ENCODE measurements around the gene ATP10D. TPM values are rescaled to one million over a fixed set of nuclear protein-coding genes. Genes with fewer than 3 reads are reported as not detected.

ATP10D gene
- total RNA-seq, 4 donors from 2014 or later: 35.3 to 55.6 (median 43.8) TPM

DNA sequence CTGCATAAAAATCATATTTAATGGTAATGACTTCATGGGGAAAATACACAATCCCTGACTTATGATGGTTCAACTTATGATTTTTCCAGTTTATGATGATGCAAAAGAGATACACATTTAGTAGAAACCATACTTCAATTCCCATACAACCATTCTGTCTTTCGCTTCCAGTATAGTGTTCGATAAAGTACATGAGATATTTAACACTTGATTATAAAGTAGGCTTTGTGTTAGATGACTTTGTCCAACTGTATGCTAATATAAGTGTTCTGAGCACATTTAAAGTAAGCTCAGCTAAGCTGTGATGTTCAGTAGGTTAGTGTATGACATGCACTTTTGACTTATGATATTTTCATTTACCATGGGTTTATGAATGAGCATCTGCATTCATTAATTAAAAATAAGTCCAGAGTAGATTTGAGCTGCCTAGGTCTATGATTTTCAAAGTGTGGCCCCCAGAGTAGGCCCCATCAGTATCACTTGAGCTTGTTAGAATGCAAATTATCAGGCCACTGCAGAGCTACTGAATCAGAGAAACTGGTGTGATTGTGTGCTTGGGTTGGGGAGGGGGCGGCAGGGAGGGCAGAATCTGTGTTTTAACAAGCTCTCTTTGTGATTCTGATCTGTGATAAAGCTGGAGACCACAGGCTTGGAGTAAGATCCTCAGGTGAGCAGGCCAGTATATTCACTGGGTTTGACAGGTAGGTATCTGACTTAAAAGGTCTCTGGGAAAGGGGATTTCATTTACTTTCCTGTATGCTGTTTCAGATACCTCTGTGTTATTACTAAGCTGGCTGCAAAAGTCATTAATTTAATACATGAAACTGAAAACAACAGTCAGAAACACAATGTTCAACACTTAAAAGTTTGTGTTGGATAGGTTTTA, 8.4 kb downstream of the ATP10D start:
- no peaks in the 10 kb centered on the region for H3K36me3 ChIP-seq
- H3K9me3 ChIP-seq: no peaks in the 10 kb centered on the region
- no peaks in the 10 kb centered on the region for H3K27me3 ChIP-seq
- H3K4me1 ChIP-seq: peaks cover 12 to 23% of the 10 kb centered on the region in 2 donors
- peak overlapping the region in 2 of 3 donors; percentile 27 to 66 for H3K27ac ChIP-seq
- TF ChIP-seq, protein P1, sequence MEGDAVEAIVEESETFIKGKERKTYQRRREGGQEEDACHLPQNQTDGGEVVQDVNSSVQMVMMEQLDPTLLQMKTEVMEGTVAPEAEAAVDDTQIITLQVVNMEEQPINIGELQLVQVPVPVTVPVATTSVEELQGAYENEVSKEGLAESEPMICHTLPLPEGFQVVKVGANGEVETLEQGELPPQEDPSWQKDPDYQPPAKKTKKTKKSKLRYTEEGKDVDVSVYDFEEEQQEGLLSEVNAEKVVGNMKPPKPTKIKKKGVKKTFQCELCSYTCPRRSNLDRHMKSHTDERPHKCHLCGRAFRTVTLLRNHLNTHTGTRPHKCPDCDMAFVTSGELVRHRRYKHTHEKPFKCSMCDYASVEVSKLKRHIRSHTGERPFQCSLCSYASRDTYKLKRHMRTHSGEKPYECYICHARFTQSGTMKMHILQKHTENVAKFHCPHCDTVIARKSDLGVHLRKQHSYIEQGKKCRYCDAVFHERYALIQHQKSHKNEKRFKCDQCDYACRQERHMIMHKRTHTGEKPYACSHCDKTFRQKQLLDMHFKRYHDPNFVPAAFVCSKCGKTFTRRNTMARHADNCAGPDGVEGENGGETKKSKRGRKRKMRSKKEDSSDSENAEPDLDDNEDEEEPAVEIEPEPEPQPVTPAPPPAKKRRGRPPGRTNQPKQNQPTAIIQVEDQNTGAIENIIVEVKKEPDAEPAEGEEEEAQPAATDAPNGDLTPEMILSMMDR (IDR thresholded peaks at IDR 0.05): no peak
- no peak for TF ChIP-seq POLR2A (IDR thresholded peaks at IDR 0.05)
- DNase-seq: no peak
- WGBS, 2 donors: 76 to 79% methylated on average over 3 of the region's 3 CpGs
- intact Hi-C loops (cut with DNase I): no loop called here
- H3K4me3 ChIP-seq (replicated peaks in 1 of 3): no peak overlapping the region

DNA sequence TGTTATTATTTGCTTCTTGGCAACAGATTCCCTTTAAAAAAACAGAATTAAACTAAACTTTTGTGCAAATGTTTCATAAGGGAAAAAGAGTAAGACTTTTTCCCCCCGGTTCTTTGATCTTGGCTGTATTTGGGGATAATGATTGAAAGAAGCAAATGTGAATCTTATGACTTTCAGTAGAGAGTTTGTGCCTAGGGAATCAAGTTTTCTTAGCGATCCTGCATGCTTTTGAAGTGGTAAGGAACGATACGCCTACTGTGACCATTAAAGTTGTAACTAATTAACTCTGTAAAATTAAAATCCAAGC, 9.0 kb downstream of the ATP10D start:
- no peak for DNase-seq
- 51 to 68% methylated on average over 4 of the region's 4 CpGs for WGBS, 2 donors
- Histone ChIP-seq H3K4me1 (peaks cover 12 to 23% of the 10 kb centered on the region in 2 donors), H3K9me3 (no peaks in the 10 kb centered on the region), H3K4me3 (replicated peaks in 1 of 3) (no peak overlapping the region), H3K27me3 (no peaks in the 10 kb centered on the region), H3K36me3 (no peaks in the 10 kb centered on the region), H3K27ac (peak overlapping the region in 2 of 3 donors; percentile 27 to 66)
- intact Hi-C loops (cut with DNase I): no loop called here
- TF ChIP-seq, protein P1 (IDR thresholded peaks at IDR 0.05): no peak
- no peak for TF ChIP-seq POLR2A (IDR thresholded peaks at IDR 0.05)

DNA sequence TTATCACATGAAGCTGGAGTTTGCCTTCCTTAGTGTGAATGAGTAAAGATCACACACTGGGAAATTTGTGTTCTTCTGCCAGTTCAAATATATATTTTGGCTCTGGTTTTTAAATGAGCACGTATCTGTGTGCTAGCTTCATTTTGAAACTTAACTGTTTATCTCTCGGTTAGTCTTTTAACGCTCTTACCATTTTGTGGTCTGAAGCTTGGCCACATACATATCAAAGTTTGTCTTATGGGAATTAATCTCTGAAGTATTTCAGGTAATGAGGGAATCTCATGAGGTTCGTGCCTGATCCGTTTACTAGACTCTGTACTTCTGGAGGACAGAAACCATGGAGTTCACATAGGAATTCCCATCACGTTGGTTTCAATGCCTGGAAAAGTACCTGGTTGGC, 13.8 kb downstream of the ATP10D start:
- H3K4me3 ChIP-seq (replicated peaks in 1 of 3): no peak overlapping the region
- H3K27ac ChIP-seq: no peak overlapping the region
- intact Hi-C loops (cut with DNase I): no loop called here

DNA sequence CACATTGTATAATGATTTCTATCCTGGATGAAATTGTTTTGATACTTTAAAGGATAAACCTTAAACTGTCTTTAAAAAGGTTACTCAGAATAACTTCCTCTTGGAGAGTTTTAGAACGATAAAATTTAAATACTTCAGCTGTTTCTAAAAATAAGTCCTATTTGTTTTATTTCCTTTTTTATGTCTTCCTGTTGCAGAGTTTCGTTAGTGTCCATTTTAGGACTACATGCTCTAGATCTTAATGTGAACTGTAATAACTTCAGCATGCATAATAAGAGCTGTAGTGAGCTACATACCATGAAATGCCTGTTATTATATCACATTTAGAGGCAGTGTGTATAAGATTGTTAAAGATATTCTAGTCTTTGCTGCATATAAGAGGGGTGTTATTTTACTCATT, 14.6 kb downstream of the ATP10D start:
- peaks cover 0 to 2% of the 10 kb centered on the region in 2 donors for H3K4me1 ChIP-seq
- H3K27ac ChIP-seq: no peak overlapping the region
- TF ChIP-seq POLR2A (IDR thresholded peaks at IDR 0.05): no peak
- TF ChIP-seq, protein P1 (IDR thresholded peaks at IDR 0.05): no peak
- no peaks in the 10 kb centered on the region for H3K36me3 ChIP-seq
- intact Hi-C loops (cut with DNase I): no loop called here
- H3K4me3 ChIP-seq (replicated peaks in 1 of 3): no peak overlapping the region
- 59 to 66% methylated on average over 2 of the region's 2 CpGs for WGBS, 2 donors
- H3K27me3 ChIP-seq: no peaks in the 10 kb centered on the region
- no peak for DNase-seq
- H3K9me3 ChIP-seq: no peaks in the 10 kb centered on the region

More for the DNA sequence above, 13.8 kb downstream of the ATP10D start:
- no peaks in the 10 kb centered on the region for H3K36me3 ChIP-seq
- TF ChIP-seq, protein P1 (IDR thresholded peaks at IDR 0.05): no peak
- no peak for TF ChIP-seq POLR2A (IDR thresholded peaks at IDR 0.05)
- 74 to 80% methylated on average over 6 of the region's 6 CpGs for WGBS, 2 donors
- peaks cover 4 to 5% of the 10 kb centered on the region in 2 donors for H3K4me1 ChIP-seq
- H3K9me3 ChIP-seq: no peaks in the 10 kb centered on the region
- H3K27me3 ChIP-seq: no peaks in the 10 kb centered on the region
- no peak for DNase-seq

DNA sequence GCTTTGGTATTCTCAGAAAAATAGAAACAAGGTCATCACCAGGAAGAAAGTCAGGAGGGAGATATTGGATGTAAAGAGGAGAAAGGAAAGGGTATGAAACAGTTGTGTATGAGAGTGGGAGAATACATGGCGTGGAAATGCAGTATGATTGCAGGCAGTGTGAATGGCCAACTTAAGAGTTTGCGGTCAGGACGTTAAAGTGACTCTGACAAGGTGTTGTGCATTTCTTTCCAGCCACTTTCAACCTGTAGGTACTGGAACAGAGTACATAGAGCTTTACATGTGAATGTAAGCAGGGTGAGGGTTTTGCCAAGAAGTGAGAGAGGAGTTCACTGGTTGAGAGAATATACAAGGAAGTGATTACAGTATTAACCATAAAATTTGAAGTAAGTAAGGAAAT, 15.7 kb downstream of the ATP10D start:
- TF ChIP-seq, protein P1 (IDR thresholded peaks at IDR 0.05): no peak
- TF ChIP-seq POLR2A (IDR thresholded peaks at IDR 0.05): no peak
- Histone ChIP-seq H3K9me3 (no peaks in the 10 kb centered on the region), H3K36me3 (no peaks in the 10 kb centered on the region), H3K4me3 (replicated peaks in 1 of 3) (no peak overlapping the region), H3K27me3 (no peaks in the 10 kb centered on the region), H3K27ac (no peak overlapping the region), H3K4me1 (no peaks in the 10 kb centered on the region)
- WGBS, 2 donors: 55 to 59% methylated on average over 3 of the region's 3 CpGs
- no peak for DNase-seq
- intact Hi-C loops (cut with DNase I): no loop called here
